HEK293 (cell line): ENCODE data around the gene LRRC8C.

Experiments
- FEZF1 ChIP-seq: fragments of 450-650 bp; formaldehyde crosslinking; IDR thresholded peaks from 2 replicates; pipeline ENCODE4 v1.5.1; 2016; ENCODE audit warnings: missing biosample characterization, missing genetic modification characterization
- KLF9 ChIP-seq: fragments of 450-650 bp; formaldehyde crosslinking; IDR thresholded peaks from 2 replicates; pipeline ENCODE4 v1.5.1; 2016; ENCODE audit warnings: missing biosample characterization, missing genetic modification characterization, low read depth
- PRDM10 ChIP-seq: fragments of 450-650 bp; formaldehyde crosslinking; IDR thresholded peaks from 2 replicates; pipeline ENCODE4 v1.5.1; 2016; ENCODE audit warnings: missing biosample characterization, missing genetic modification characterization
- SETDB1 ChIP-seq: IDR thresholded peaks from one replicate; pipeline ENCODE4 v1.6.1; 2017; ENCODE audit warnings: mild to moderate bottlenecking, low read length, moderate library complexity, mixed read lengths; ENCODE audit not compliant: insufficient read length
- ZBTB20 ChIP-seq: fragments of 450-650 bp; formaldehyde crosslinking; IDR thresholded peaks from 2 replicates; pipeline ENCODE4 v1.5.1; 2016; ENCODE audit warnings: missing biosample characterization, missing genetic modification characterization
- ZNF10 ChIP-seq: fragments of 450-650 bp; formaldehyde crosslinking; IDR thresholded peaks from 2 replicates; pipeline ENCODE4 v1.5.1; 2017; ENCODE audit warnings: missing biosample characterization, missing genetic modification characterization
- ZNF112 ChIP-seq: fragments of 450-650 bp; formaldehyde crosslinking; IDR thresholded peaks from 2 replicates; pipeline ENCODE4 v1.5.0; 2017; ENCODE audit warnings: missing biosample characterization, missing genetic modification characterization
- ZNF274 ChIP-seq, 2 experiments: fragments of 200-500 bp in 1 of 2; fragments of 450-650 bp in 1 of 2; sonication (Bioruptor generic) in 1 of 2; formaldehyde crosslinking in 1 of 2; IDR thresholded peaks; 2 replicates each; pipeline versions ENCODE4 v1.5.1 to v1.6.1; 2014 to 2016; ENCODE audit warnings: borderline replicate concordance in 1 of 2, inconsistent platforms in 1 of 2, low read length in 1 of 2, missing biosample characterization in 1 of 2, missing genetic modification characterization in 1 of 2
- ZNF510 ChIP-seq: fragments of 450-650 bp; formaldehyde crosslinking; IDR thresholded peaks from 2 replicates; pipeline ENCODE4 v1.5.1; 2018; ENCODE audit warnings: mild to moderate bottlenecking, missing genetic modification characterization, missing biosample characterization; ENCODE audit not compliant: insufficient replicate concordance
- ZNF518A ChIP-seq: fragments of 450-650 bp; formaldehyde crosslinking; conservative IDR thresholded peaks from 2 replicates; pipeline ENCODE4 v1.5.1; 2016; ENCODE audit warnings: low read depth, missing biosample characterization, missing genetic modification characterization
- ZNF600 ChIP-seq: fragments of 450-650 bp; formaldehyde crosslinking; IDR thresholded peaks from 2 replicates; pipeline ENCODE4 v1.5.1; 2016; ENCODE audit warnings: missing biosample characterization, missing genetic modification characterization
- ZSCAN5A ChIP-seq: fragments of 450-650 bp; formaldehyde crosslinking; IDR thresholded peaks from 2 replicates; pipeline ENCODE4 v1.5.1; 2016; ENCODE audit warnings: missing biosample characterization, missing genetic modification characterization
- TF ChIP-seq, protein P1 (sequence below): fragments of 450-650 bp; formaldehyde crosslinking; IDR thresholded peaks from 2 replicates; pipeline ENCODE4 v1.5.1; 2016; ENCODE audit warnings: missing biosample characterization, missing genetic modification characterization

DNA sequence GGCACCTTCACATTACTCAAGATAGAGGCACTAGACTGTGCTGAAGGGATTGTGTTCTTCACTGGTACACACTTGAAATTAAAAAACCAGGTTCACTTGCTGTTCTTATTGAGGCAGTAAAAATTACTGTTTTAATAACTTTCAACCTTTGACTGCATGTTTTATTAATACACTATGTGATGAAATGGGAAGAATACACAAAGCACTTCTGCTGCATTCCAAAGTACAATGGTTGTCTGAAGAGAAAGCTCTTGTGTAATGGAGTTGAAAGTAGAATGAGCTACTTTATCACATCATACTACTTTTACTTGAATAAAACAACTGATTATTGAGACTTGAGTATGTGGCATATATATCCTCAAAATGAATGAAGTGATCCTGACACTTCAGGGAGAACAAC is 49.7 kb downstream of the LRRC8C start:
- TF ChIP-seq, protein P1, sequence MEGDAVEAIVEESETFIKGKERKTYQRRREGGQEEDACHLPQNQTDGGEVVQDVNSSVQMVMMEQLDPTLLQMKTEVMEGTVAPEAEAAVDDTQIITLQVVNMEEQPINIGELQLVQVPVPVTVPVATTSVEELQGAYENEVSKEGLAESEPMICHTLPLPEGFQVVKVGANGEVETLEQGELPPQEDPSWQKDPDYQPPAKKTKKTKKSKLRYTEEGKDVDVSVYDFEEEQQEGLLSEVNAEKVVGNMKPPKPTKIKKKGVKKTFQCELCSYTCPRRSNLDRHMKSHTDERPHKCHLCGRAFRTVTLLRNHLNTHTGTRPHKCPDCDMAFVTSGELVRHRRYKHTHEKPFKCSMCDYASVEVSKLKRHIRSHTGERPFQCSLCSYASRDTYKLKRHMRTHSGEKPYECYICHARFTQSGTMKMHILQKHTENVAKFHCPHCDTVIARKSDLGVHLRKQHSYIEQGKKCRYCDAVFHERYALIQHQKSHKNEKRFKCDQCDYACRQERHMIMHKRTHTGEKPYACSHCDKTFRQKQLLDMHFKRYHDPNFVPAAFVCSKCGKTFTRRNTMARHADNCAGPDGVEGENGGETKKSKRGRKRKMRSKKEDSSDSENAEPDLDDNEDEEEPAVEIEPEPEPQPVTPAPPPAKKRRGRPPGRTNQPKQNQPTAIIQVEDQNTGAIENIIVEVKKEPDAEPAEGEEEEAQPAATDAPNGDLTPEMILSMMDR (tag by site-specific recombination): no peak
- TF ChIP-seq PRDM10 (tag by site-specific recombination) (no peak), ZNF518A (tag by site-specific recombination) (no peak), FEZF1 (no peak), SETDB1 (no peak), ZNF600 (tag by site-specific recombination) (no peak), ZNF274 (IDR thresholded peaks at IDR 0.05; ENCODE audit: low read length) (no peak), ZNF274 (tag by site-specific recombination; IDR thresholded peaks at IDR 0.05; ENCODE audit: borderline replicate concordance) (no peak), ZNF10 (tag by site-specific recombination) (no peak), ZBTB20 (tag by site-specific recombination) (no peak), KLF9 (tag by site-specific recombination) (no peak), ZSCAN5A (tag by site-specific recombination) (no peak), ZNF510 (tag by site-specific recombination) (no peak), ZNF112 (tag by site-specific recombination) (no peak)
